K562 (cell line): ENCODE results near the gene CLCN6. TPM values are rescaled to one million over a fixed set of nuclear protein-coding genes. Genes with fewer than 3 reads are reported as not detected.
A peak's percentile ranks its signal among the peaks of the same experiment; 100 is the strongest.

ENCODE experiments used
- ATAC-seq: fragments of 200-7000 bp; cut with Tn5 transposase; 3 replicates; pipeline ENCODE4 v1.9.1; 2020; ENCODE audit warnings: moderate library complexity
- BruUV-seq: library from RNA; stranded (reverse); fragments of 400-500 nt; replicated peaks from 2 replicates; lab custom pipeline; 2021; lab: Mats Ljungman, UMichigan
- CTCF ChIA-PET: fragments of 300-600 bp; formaldehyde crosslinking; extraction: SDS; loops from one replicate; lab custom pipeline; 2021; ENCODE audit warnings: low intra/inter-chr PET ratio; lab: Yijun Ruan, JAX
- POLR2A ChIA-PET: fragments of 300-600, 350-650 bp; sonication (Branson Sonifier 250); formaldehyde crosslinking; extraction: SDS; loops from one replicate; lab custom pipeline; 2021; ENCODE audit warnings: antibody characterized with exemption, inconsistent platforms; lab: Yijun Ruan, JAX
- DNase-seq, 4 experiments: peaks; one replicate each; pipeline versions ENCODE4 v3.0.0 to v3.0.0-alpha.2; 2011 to 2018; ENCODE audit warnings: low spot score in 3 of 4, mixed read lengths in 3 of 4; ENCODE audit errors: extremely low read depth in 1 of 4
- FAIRE-seq: peaks from 2 replicates; lab custom pipeline; 2011; peaks lifted over from hg19 to GRCh38; lab: Jason Lieb, UNC
- H2AFZ ChIP-seq: 2 replicates; pipeline ENCODE4 v1.6.0; 2011; ENCODE audit warnings: low read depth, low read length, control low read depth, inconsistent platforms
- H3K27ac ChIP-seq: fragments of 200-600 bp; 3 replicates; pipeline ENCODE4 v1.8.0; 2011; ENCODE audit warnings: low read depth, mild to moderate bottlenecking, control low read depth, inconsistent platforms, low read length, moderate library complexity, mixed read lengths; ENCODE audit errors: extremely low read depth
- H3K27me3 ChIP-seq, 2 experiments: fragments of 300-600 bp in 1 of 2; 2 replicates in 1 of 2; 3 replicates in 1 of 2; pipeline versions ENCODE4 v1.6.0 to v1.8.0; 2011; ENCODE audit warnings: inconsistent platforms in 2 of 2, low read length in 2 of 2, mild to moderate bottlenecking in 1 of 2, mixed read lengths in 1 of 2, moderate library complexity in 1 of 2; ENCODE audit not compliant: control insufficient read depth in 2 of 2, insufficient read depth in 2 of 2
- H3K36me3 ChIP-seq: fragments of 300-600 bp; 3 replicates; pipeline ENCODE4 v1.8.0; 2011; ENCODE audit warnings: mild to moderate bottlenecking, low read length, inconsistent platforms; ENCODE audit not compliant: control insufficient read depth, insufficient read depth
- H3K4me1 ChIP-seq, 2 experiments: fragments of 200-600 bp in 1 of 2; replicated peaks in 1 of 2; 2 replicates in 1 of 2; 3 replicates in 1 of 2; pipeline versions ENCODE4 v1.5.1 to v1.8.0; 2011; ENCODE audit warnings: inconsistent platforms in 2 of 2, low read length in 2 of 2, mild to moderate bottlenecking in 1 of 2, mixed read lengths in 1 of 2, moderate library complexity in 1 of 2; ENCODE audit not compliant: control insufficient read depth in 2 of 2, insufficient read depth in 2 of 2
- H3K4me2 ChIP-seq: 2 replicates; pipeline ENCODE4 v1.6.1; 2011; ENCODE audit warnings: low read length, control low read depth, inconsistent platforms, mixed read lengths; ENCODE audit not compliant: insufficient read depth
- H3K4me3 ChIP-seq: fragments of 200-600 bp; sonication (generic), shearing (Covaris generic); 2 replicates; pipeline ENCODE4 v1.5.1; 2016; ENCODE audit warnings: control low read depth, inconsistent platforms
- H3K79me2 ChIP-seq: fragments of 200-600 bp; 3 replicates; pipeline ENCODE4 v1.8.0; 2011; ENCODE audit warnings: low read length, inconsistent platforms; ENCODE audit not compliant: control insufficient read depth, insufficient read depth
- H3K9ac ChIP-seq, 2 experiments: 2 replicates each; pipeline versions ENCODE4 v1.6.0 to v1.6.1; 2011; ENCODE audit warnings: low read depth in 2 of 2, low read length in 2 of 2, control low read depth in 1 of 2, inconsistent platforms in 1 of 2, mild to moderate bottlenecking in 1 of 2, mixed read lengths in 1 of 2; ENCODE audit not compliant: insufficient read depth in 1 of 2
- H3K9me1 ChIP-seq: one replicate; pipeline ENCODE4 v1.6.0; 2011; ENCODE audit warnings: inconsistent platforms, mild to moderate bottlenecking, low read length, moderate library complexity; ENCODE audit not compliant: control insufficient read depth, insufficient read depth
- H3K9me3 ChIP-seq: replicated peaks from 2 replicates; pipeline ENCODE4 v1.5.1; 2011; ENCODE audit warnings: low read depth, low read length, inconsistent platforms; ENCODE audit not compliant: control insufficient read depth, insufficient read depth
- H4K20me1 ChIP-seq: replicated peaks from 2 replicates; pipeline ENCODE4 v1.6.1; 2011; ENCODE audit warnings: low read length, inconsistent platforms, mixed read lengths; ENCODE audit not compliant: control insufficient read depth, insufficient read depth
- CBX5 ChIP-seq: IDR thresholded peaks from 2 replicates; pipeline ENCODE4 v1.6.1; 2014; ENCODE audit warnings: low read depth, borderline replicate concordance
- DPF2 ChIP-seq: fragments of 450-650 bp; IDR thresholded peaks from 2 replicates; pipeline ENCODE4 v1.6.1; 2016
- FOS ChIP-seq: IDR thresholded peaks from 3 replicates; pipeline ENCODE4 v1.6.1; 2011; ENCODE audit not compliant: insufficient read length; ENCODE audit errors: extremely low read depth
- HDAC8 ChIP-seq: fragments of 450-650 bp; IDR thresholded peaks from 2 replicates; pipeline ENCODE4 v1.6.1; 2016; ENCODE audit warnings: mild to moderate bottlenecking, missing genetic modification characterization, moderate library complexity, missing compliant biosample characterization
- HMG20A ChIP-seq: fragments of 450-650 bp; formaldehyde crosslinking; conservative IDR thresholded peaks from 2 replicates; pipeline ENCODE4 v1.4.0; 2020; ENCODE audit warnings: mild to moderate bottlenecking, mixed read lengths
- HNRNPK ChIP-seq: fragments of 200-400 bp; formaldehyde crosslinking; IDR thresholded peaks from one replicate; pipeline ENCODE4 v1.6.1; 2018; ENCODE audit warnings: mild to moderate bottlenecking, low read depth, low read length; ENCODE audit not compliant: poor library complexity, severe bottlenecking
- MBD2 ChIP-seq: sonication (generic); IDR thresholded peaks from 2 replicates; pipeline ENCODE4 v1.6.1; 2016; ENCODE audit warnings: low read depth, borderline replicate concordance
- NFIX ChIP-seq: fragments of 250-450 bp; sonication (Bioruptor Pico); IDR thresholded peaks from 2 replicates; pipeline ENCODE4 v1.4.0; 2020; ENCODE audit warnings: low read depth, mild to moderate bottlenecking, moderate library complexity
- PHB2 ChIP-seq: fragments of 450-650 bp; IDR thresholded peaks from 2 replicates; pipeline ENCODE4 v1.6.1; 2017; ENCODE audit warnings: low read depth
- PTTG1 ChIP-seq: fragments of 450-650 bp; IDR thresholded peaks from 2 replicates; pipeline ENCODE4 v1.6.1; 2016; ENCODE audit warnings: low read depth, mild to moderate bottlenecking, missing genetic modification characterization, missing compliant biosample characterization
- RAD21 ChIP-seq, 2 experiments: fragments of 250-450 bp in 1 of 2; fragments of 450-650 bp in 1 of 2; sonication (Bioruptor Pico) in 1 of 2; formaldehyde crosslinking in 1 of 2; IDR thresholded peaks in 1 of 2; conservative IDR thresholded peaks in 1 of 2; 2 replicates each; pipeline versions ENCODE4 v1.4.0 to v1.8.0; 2020 to 2022; ENCODE audit warnings: mild to moderate bottlenecking in 2 of 2, moderate library complexity in 1 of 2
- STAT5A ChIP-seq: IDR thresholded peaks from 2 replicates; pipeline ENCODE4 v1.6.1; 2012; ENCODE audit warnings: low read length, inconsistent platforms, borderline replicate concordance
- ZFPM2 ChIP-seq: fragments of 250-450 bp; sonication (Bioruptor Pico); IDR thresholded peaks from 2 replicates; pipeline ENCODE4 v1.5.1; 2022; ENCODE audit warnings: mild to moderate bottlenecking
- ZNF143 ChIP-seq: sonication (generic); formaldehyde crosslinking; IDR thresholded peaks from 2 replicates; pipeline ENCODE4 v1.9.0; 2022; ENCODE audit warnings: mild to moderate bottlenecking, missing genetic modification reagents
- ZNF444 ChIP-seq: fragments of 250-450 bp; sonication (Bioruptor Pico); IDR thresholded peaks from 2 replicates; pipeline ENCODE4 v1.4.0; 2020; ENCODE audit warnings: mild to moderate bottlenecking, moderate library complexity
- WGBS: fragments of 100-300 bp; shearing (Covaris generic); methylation state at CpG from one replicate; pipeline ENCODE4 v1.1.6; 2016; ENCODE audit warnings: low coverage, mixed read lengths; ENCODE audit not compliant: insufficient coverage; ENCODE audit errors: missing lambda C conversion rate; 5-methylcytosine and 5-hydroxymethylcytosine counted together
- in situ Hi-C: fragments of 300-500 bp; cut with MboI; formaldehyde crosslinking; loops from 4 replicates; pipeline ENCODE4 v1.15.0; 2018; ENCODE audit warnings: inconsistent platforms, mixed read lengths
- intact Hi-C: fragments of 100-400 bp; cut with micrococcal nuclease; formaldehyde crosslinking; loops from 2 replicates; pipeline ENCODE4 v1.14.2; 2022
- polyA plus RNA-seq, 8 experiments: library from polyadenylated mRNA; depleted of rRNA in 4 of 8; stranded (reverse) in 5 of 8; unstranded in 3 of 8; fragments of >200 nt; fragmentation: Nextera tagmentation in 2 of 8; fragmentation: Illumina TruSeq in 1 of 8; extraction: Ambion mirVana in 2 of 8; extraction: Trizol in 1 of 8; gene quantifications; 2 replicates each; pipeline versions ENCODE4 v1.2.1 to v1.2.3, GENCODE V29; 2011 to 2014; ENCODE audit warnings: inconsistent platforms in 1 of 8, missing spikeins in 1 of 8
- total RNA-seq, 7 experiments: library from RNA; depleted of rRNA in 6 of 7; stranded (reverse); fragments of >200 nt in 6 of 7; fragmentation: Illumina TruSeq in 2 of 7; extraction: Trizol in 2 of 7; gene quantifications; 2 replicates each; pipeline versions ENCODE4 v1.2.1 to v1.2.3, GENCODE V29; 2011 to 2021; ENCODE audit warnings: low replicate concordance in 1 of 7
- TF ChIP-seq, protein P1 (sequence below): IDR thresholded peaks from 2 replicates; pipeline ENCODE4 v1.6.1; 2011; ENCODE audit warnings: borderline replicate concordance, low read depth, mild to moderate bottlenecking, moderate library complexity, low read length; ENCODE audit not compliant: insufficient read depth, poor library complexity, severe bottlenecking
- TF ChIP-seq, protein P2 (sequence below): fragments of 450-650 bp; IDR thresholded peaks from 2 replicates; pipeline ENCODE4 v1.6.1; 2017; ENCODE audit warnings: antibody characterized with exemption, mild to moderate bottlenecking

The CLCN6 gene
- total and polyA plus RNA-seq, 9 of the 15 experiments (the other 6 are each of a cell fraction or from before 2014, with no cell fraction given), result 2.0 to 21.8 (median 13.6) TPM

- no TSS peak for BruUV-seq
- Histone ChIP-seq H2AFZ (no peak overlapping the region), H3K36me3 (no peaks in the 10 kb centered on the region), H3K9me3 (no peaks in the 10 kb centered on the region), H4K20me1 (no peaks in the 10 kb centered on the region), H3K4me2 (no peak overlapping the region), H3K27me3 (no peaks in the 10 kb centered on the region), H3K4me3 (no peak overlapping the region), H3K9me1 (no peaks in the 10 kb centered on the region), H3K9ac (peak overlapping the region in 1 of 2 experiments; percentile 46; a peak in 2 of 4 replicates), H3K4me1 (peaks cover 18 to 42% of the 10 kb centered on the region in 2 experiments), H3K79me2 (no peaks in the 10 kb centered on the region; the same call in 2 of the 3 replicates), H3K27ac (no peak overlapping the region)
- POLR2A ChIA-PET, result interaction anchor here (0.6 to 6.1 kb wide), 6 partner anchors 12 to 391 kb away, joined by 3 to 78 read pairs (median 3); no protein-coding TSS in a partner anchor
- CTCF ChIA-PET, result no interaction called here
- WGBS, result 72% methylated on average over 19 of the region's 19 CpGs
- ATAC-seq (no peak), FAIRE-seq (no peak), DNase-seq (no peak)
- in situ Hi-C loops, result no loop called here
- intact Hi-C loops, result loop anchor here (10.0 kb wide), 1 partner anchor 222 kb away; the partner anchor contains the start of gene FBXO6
- TF ChIP-seq CBX5, result no peak
- TF ChIP-seq DPF2, result no peak
- TF ChIP-seq PTTG1 (tag), result no peak
- no peak for TF ChIP-seq MBD2
- TF ChIP-seq PHB2, result no peak
- TF ChIP-seq, protein P1, sequence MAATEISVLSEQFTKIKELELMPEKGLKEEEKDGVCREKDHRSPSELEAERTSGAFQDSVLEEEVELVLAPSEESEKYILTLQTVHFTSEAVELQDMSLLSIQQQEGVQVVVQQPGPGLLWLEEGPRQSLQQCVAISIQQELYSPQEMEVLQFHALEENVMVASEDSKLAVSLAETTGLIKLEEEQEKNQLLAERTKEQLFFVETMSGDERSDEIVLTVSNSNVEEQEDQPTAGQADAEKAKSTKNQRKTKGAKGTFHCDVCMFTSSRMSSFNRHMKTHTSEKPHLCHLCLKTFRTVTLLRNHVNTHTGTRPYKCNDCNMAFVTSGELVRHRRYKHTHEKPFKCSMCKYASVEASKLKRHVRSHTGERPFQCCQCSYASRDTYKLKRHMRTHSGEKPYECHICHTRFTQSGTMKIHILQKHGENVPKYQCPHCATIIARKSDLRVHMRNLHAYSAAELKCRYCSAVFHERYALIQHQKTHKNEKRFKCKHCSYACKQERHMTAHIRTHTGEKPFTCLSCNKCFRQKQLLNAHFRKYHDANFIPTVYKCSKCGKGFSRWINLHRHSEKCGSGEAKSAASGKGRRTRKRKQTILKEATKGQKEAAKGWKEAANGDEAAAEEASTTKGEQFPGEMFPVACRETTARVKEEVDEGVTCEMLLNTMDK, result no peak
- TF ChIP-seq NFIX (CRISPR knock-in tag), result no peak
- no peak for TF ChIP-seq ZNF143 (CRISPR knock-in tag)
- TF ChIP-seq HDAC8, result no peak
- no peak for TF ChIP-seq RAD21 (CRISPR knock-in tag; conservative IDR thresholded peaks at IDR 0.05 in 1 of 2, IDR thresholded peaks at IDR 0.05 in 1 of 2)
- no peak for TF ChIP-seq ZNF444 (CRISPR knock-in tag)
- TF ChIP-seq ZFPM2, result no peak
- TF ChIP-seq, protein P2, sequence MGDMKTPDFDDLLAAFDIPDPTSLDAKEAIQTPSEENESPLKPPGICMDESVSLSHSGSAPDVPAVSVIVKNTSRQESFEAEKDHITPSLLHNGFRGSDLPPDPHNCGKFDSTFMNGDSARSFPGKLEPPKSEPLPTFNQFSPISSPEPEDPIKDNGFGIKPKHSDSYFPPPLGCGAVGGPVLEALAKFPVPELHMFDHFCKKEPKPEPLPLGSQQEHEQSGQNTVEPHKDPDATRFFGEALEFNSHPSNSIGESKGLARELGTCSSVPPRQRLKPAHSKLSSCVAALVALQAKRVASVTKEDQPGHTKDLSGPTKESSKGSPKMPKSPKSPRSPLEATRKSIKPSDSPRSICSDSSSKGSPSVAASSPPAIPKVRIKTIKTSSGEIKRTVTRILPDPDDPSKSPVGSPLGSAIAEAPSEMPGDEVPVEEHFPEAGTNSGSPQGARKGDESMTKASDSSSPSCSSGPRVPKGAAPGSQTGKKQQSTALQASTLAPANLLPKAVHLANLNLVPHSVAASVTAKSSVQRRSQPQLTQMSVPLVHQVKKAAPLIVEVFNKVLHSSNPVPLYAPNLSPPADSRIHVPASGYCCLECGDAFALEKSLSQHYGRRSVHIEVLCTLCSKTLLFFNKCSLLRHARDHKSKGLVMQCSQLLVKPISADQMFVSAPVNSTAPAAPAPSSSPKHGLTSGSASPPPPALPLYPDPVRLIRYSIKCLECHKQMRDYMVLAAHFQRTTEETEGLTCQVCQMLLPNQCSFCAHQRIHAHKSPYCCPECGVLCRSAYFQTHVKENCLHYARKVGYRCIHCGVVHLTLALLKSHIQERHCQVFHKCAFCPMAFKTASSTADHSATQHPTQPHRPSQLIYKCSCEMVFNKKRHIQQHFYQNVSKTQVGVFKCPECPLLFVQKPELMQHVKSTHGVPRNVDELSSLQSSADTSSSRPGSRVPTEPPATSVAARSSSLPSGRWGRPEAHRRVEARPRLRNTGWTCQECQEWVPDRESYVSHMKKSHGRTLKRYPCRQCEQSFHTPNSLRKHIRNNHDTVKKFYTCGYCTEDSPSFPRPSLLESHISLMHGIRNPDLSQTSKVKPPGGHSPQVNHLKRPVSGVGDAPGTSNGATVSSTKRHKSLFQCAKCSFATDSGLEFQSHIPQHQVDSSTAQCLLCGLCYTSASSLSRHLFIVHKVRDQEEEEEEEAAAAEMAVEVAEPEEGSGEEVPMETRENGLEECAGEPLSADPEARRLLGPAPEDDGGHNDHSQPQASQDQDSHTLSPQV, result no peak
- no peak for TF ChIP-seq HNRNPK
- no peak for TF ChIP-seq FOS
- no peak for TF ChIP-seq STAT5A
- no peak for TF ChIP-seq HMG20A (CRISPR knock-in tag)
These were observed 81.1 kb downstream of the CLCN6 start for GRCh38 chr1:11886986-11887665.
